Activated B cell treated with CpG ODN at 0.5 μM for 24 hours (primary cell): ENCODE measurements around the gene CAMTA1. TPM values are rescaled to one million over a fixed set of nuclear protein-coding genes. Genes with fewer than 3 reads are reported as not detected.

Experiments
- ATAC-seq: fragments of 200-7000 bp; cut with Tn5 transposase; one replicate; pipeline ENCODE4 v1.10.0; 2021; ENCODE audit warnings: low read depth, mild to moderate bottlenecking, moderate library complexity
- CTCF ChIA-PET: fragments of 350-600 bp; sonication (Branson Sonifier 250); formaldehyde crosslinking; loops from one replicate; lab custom pipeline; 2021; ENCODE audit warnings: antibody characterized with exemption; lab: Charles Lee
- POLR2A ChIA-PET: fragments of 350-600 bp; sonication (Branson Sonifier 250); formaldehyde crosslinking; loops from one replicate; lab custom pipeline; 2021; ENCODE audit warnings: antibody characterized with exemption; lab: Charles Lee
- DNase-seq: peaks from one replicate; pipeline ENCODE4 v3.0.0; 2022
- H3K27ac Mint-ChIP-seq: one replicate; pipeline ENCODE4 v1.8.0; 2020; ENCODE audit warnings: mixed read lengths
- H3K27me3 Mint-ChIP-seq: one replicate; pipeline ENCODE4 v1.8.0; 2021; ENCODE audit warnings: mixed read lengths
- H3K36me3 Mint-ChIP-seq: one replicate; pipeline ENCODE4 v1.8.0; 2021; ENCODE audit warnings: low read depth, mixed read lengths
- H3K4me1 Mint-ChIP-seq: one replicate; pipeline ENCODE4 v1.8.0; 2021; ENCODE audit warnings: mixed read lengths
- H3K4me3 Mint-ChIP-seq: one replicate; pipeline ENCODE4 v1.8.0; 2020; ENCODE audit warnings: mild to moderate bottlenecking, mixed read lengths
- H3K9me3 Mint-ChIP-seq: one replicate; pipeline ENCODE4 v1.8.0; 2020; ENCODE audit warnings: mixed read lengths
- CTCF ChIP-seq: fragments of 200-600 bp; IDR thresholded peaks from one replicate; pipeline ENCODE4 v1.8.0; 2022; ENCODE audit warnings: antibody characterized with exemption, mild to moderate bottlenecking
- intact Hi-C: fragments of 100-400 bp; cut with micrococcal nuclease; formaldehyde crosslinking; loops from one replicate; pipeline ENCODE4 v1.15.1; 2024
- total RNA-seq: library from RNA; stranded (reverse); gene quantifications from 2 replicates; pipeline ENCODE4 v1.2.3, GENCODE V29; 2022

CAMTA1 gene
- total RNA-seq, 1 donor from 2014 or later = 49.8 TPM

- Mint-ChIP-seq H3K36me3 (no peaks in the 10 kb centered on the region), H3K27ac (no peak overlapping the region), H3K27me3 (peaks cover 7% of the 10 kb centered on the region), H3K4me3 (no peak overlapping the region), H3K9me3 (no peaks in the 10 kb centered on the region), H3K4me1 (no peaks in the 10 kb centered on the region)
- ChIA-PET POLR2A (no interaction called here), CTCF (no interaction called here)
- ATAC-seq = no peak
- intact Hi-C loops = no loop called here
- no peak for TF ChIP-seq CTCF
- no peak for DNase-seq
These were observed 829.9 kb downstream of the CAMTA1 start for GRCh38 chr1:7615138-7615537.

GRCh38 chr1:7616076-7616832 is 831.0 kb downstream of the CAMTA1 start:
- Mint-ChIP-seq H3K4me1 (no peaks in the 10 kb centered on the region), H3K36me3 (no peaks in the 10 kb centered on the region), H3K27me3 (peaks cover 7% of the 10 kb centered on the region), H3K4me3 (no peak overlapping the region), H3K27ac (no peak overlapping the region), H3K9me3 (no peaks in the 10 kb centered on the region)
- ChIA-PET POLR2A (no interaction called here), CTCF (no interaction called here)
- ATAC-seq (no peak), DNase-seq (no peak)
- intact Hi-C loops = no loop called here
- no peak for TF ChIP-seq CTCF

GRCh38 chr1:7616953-7617352 is 831.7 kb downstream of the CAMTA1 start:
- Mint-ChIP-seq H3K36me3 (no peaks in the 10 kb centered on the region), H3K27ac (no peak overlapping the region), H3K27me3 (peaks cover 8% of the 10 kb centered on the region), H3K9me3 (no peaks in the 10 kb centered on the region), H3K4me1 (no peaks in the 10 kb centered on the region), H3K4me3 (no peak overlapping the region)
- no peak for TF ChIP-seq CTCF
- intact Hi-C loops = no loop called here
- ChIA-PET CTCF (no interaction called here), POLR2A (no interaction called here)
- DNase-seq = no peak
- ATAC-seq = no peak

GRCh38 chr1:7617826-7618225 is 832.6 kb downstream of the CAMTA1 start:
- DNase-seq = no peak

GRCh38 chr1:7620196-7620595 is 834.9 kb downstream of the CAMTA1 start:
- intact Hi-C loops = no loop called here
- Mint-ChIP-seq H3K9me3 (no peaks in the 10 kb centered on the region), H3K27ac (no peak overlapping the region), H3K4me1 (no peaks in the 10 kb centered on the region), H3K4me3 (no peak overlapping the region), H3K36me3 (no peaks in the 10 kb centered on the region), H3K27me3 (peaks cover 11% of the 10 kb centered on the region)
- no peak for TF ChIP-seq CTCF
- DNase-seq = no peak
- CTCF ChIA-PET = no interaction called here
- no peak for ATAC-seq
- POLR2A ChIA-PET = no interaction called here

More at GRCh38 chr1:7617826-7618225, 832.6 kb downstream of the CAMTA1 start:
- no peak overlapping the region for H3K4me3 Mint-ChIP-seq
- intact Hi-C loops = no loop called here
- no peaks in the 10 kb centered on the region for H3K9me3 Mint-ChIP-seq
- TF ChIP-seq CTCF = no peak
- POLR2A ChIA-PET = no interaction called here
- no peak for ATAC-seq
- peaks cover 10% of the 10 kb centered on the region for H3K27me3 Mint-ChIP-seq
- H3K4me1 Mint-ChIP-seq = no peaks in the 10 kb centered on the region
- no peaks in the 10 kb centered on the region for H3K36me3 Mint-ChIP-seq
- no peak overlapping the region for H3K27ac Mint-ChIP-seq
- CTCF ChIA-PET = no interaction called here
